ENCODE measurements around the gene RAD9A. TPM values are rescaled to one million over a fixed set of nuclear protein-coding genes. Genes with fewer than 3 reads are reported as not detected.

The RAD9A gene
- total and polyA plus RNA-seq, 9 of the 15 experiments (the other 6 are each of a cell fraction or from before 2014, with no cell fraction given), result 1.4 to 41.2 (median 16.1) TPM

DNA sequence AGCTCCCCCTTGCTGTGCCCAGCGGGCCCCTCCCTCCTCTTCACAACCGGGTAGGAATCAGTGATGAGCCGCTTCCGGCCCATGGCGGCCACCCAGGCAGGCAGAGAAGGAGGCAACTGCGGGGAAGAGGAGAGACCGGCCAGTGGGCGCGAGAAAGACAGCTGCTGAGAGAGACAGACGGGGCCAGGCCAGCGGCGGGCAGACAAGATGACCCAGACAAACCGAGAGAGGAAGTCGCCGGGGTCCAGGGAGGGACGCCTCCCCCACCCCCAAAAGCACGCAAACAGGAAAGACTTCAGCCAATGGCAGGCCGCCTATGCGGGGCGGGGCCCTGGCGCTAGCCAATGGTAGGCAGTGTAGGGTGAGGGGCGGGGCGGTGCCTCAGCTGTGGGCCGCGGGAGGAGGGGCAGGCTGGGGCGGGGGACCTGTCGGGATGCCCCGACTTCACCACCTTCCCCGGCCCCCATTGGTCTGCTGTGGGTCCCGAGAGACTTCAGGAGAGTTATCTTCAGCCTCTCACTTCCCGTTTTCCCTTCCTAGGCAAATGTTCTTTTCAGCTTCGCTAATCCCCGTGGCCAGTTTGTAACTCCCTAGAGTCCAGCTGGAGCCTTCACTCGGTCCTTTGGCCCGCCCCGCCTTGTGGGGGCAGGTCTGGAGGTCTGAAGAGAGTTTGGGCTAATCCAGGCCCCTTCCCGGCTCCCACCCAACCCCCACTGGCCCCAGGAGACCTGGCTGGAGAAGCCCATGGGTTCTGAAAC, 38.3 kb upstream of the RAD9A start, which contains the start of gene POLD4 (continued):
- TF ChIP-seq SIN3A (IDR thresholded peaks at IDR 0.05; ENCODE audit: borderline replicate concordance in 2 of 2, control insufficient read depth in 1 of 2, low read depth in 2 of 2, low read length in 2 of 2) (peak in 1 of 2 experiments; percentile 57; a peak in 1 of 4 replicates), ZNF668 (CRISPR knock-in tag; IDR thresholded peaks at IDR 0.05) (no peak), ZNF696 (CRISPR knock-in tag; conservative IDR thresholded peaks at IDR 0.05) (no peak), MBD2 (IDR thresholded peaks at IDR 0.05; ENCODE audit: borderline replicate concordance, low read depth) (peak; percentile 92; the same call in 1 of the 2 replicates), FOXJ2 (tag; IDR thresholded peaks at IDR 0.05) (no peak), ZNF644 (tag; IDR thresholded peaks at IDR 0.05; ENCODE audit: low read depth) (0 out of 2 replicates have a peak, but pooled peaks have one; percentile 17), CBFB (CRISPR knock-in tag; IDR thresholded peaks at IDR 0.05) (no peak), NCOR1 (IDR thresholded peaks at IDR 0.05) (peak; percentile 58; the same call in 1 of the 2 replicates), ZBTB17 (CRISPR knock-in tag; IDR thresholded peaks at IDR 0.05) (no peak), TAF15 (IDR thresholded peaks at IDR 0.05; ENCODE audit: low read depth, low read length) (no peak), POLR2AphosphoS2 (IDR thresholded peaks at IDR 0.05; ENCODE audit: low read length) (no peak), ARID2 (IDR thresholded peaks at IDR 0.05) (no peak)
- TF ChIP-seq, protein P1, sequence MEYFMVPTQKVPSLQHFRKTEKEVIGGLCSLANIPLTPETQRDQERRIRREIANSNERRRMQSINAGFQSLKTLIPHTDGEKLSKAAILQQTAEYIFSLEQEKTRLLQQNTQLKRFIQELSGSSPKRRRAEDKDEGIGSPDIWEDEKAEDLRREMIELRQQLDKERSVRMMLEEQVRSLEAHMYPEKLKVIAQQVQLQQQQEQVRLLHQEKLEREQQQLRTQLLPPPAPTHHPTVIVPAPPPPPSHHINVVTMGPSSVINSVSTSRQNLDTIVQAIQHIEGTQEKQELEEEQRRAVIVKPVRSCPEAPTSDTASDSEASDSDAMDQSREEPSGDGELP (CRISPR knock-in tag; IDR thresholded peaks at IDR 0.05; ENCODE audit: borderline replicate concordance), result peak; percentile 98
- TF ChIP-seq, protein P2, sequence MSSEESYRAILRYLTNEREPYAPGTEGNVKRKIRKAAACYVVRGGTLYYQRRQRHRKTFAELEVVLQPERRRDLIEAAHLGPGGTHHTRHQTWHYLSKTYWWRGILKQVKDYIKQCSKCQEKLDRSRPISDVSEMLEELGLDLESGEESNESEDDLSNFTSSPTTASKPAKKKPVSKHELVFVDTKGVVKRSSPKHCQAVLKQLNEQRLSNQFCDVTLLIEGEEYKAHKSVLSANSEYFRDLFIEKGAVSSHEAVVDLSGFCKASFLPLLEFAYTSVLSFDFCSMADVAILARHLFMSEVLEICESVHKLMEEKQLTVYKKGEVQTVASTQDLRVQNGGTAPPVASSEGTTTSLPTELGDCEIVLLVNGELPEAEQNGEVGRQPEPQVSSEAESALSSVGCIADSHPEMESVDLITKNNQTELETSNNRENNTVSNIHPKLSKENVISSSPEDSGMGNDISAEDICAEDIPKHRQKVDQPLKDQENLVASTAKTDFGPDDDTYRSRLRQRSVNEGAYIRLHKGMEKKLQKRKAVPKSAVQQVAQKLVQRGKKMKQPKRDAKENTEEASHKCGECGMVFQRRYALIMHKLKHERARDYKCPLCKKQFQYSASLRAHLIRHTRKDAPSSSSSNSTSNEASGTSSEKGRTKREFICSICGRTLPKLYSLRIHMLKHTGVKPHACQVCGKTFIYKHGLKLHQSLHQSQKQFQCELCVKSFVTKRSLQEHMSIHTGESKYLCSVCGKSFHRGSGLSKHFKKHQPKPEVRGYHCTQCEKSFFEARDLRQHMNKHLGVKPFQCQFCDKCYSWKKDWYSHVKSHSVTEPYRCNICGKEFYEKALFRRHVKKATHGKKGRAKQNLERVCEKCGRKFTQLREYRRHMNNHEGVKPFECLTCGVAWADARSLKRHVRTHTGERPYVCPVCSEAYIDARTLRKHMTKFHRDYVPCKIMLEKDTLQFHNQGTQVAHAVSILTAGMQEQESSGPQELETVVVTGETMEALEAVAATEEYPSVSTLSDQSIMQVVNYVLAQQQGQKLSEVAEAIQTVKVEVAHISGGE (CRISPR knock-in tag; IDR thresholded peaks at IDR 0.05), result 0 out of 6 replicates have a peak, but pooled peaks of 2 of the 3 experiments have one; percentile 34 to 46
- TF ChIP-seq, protein P3, sequence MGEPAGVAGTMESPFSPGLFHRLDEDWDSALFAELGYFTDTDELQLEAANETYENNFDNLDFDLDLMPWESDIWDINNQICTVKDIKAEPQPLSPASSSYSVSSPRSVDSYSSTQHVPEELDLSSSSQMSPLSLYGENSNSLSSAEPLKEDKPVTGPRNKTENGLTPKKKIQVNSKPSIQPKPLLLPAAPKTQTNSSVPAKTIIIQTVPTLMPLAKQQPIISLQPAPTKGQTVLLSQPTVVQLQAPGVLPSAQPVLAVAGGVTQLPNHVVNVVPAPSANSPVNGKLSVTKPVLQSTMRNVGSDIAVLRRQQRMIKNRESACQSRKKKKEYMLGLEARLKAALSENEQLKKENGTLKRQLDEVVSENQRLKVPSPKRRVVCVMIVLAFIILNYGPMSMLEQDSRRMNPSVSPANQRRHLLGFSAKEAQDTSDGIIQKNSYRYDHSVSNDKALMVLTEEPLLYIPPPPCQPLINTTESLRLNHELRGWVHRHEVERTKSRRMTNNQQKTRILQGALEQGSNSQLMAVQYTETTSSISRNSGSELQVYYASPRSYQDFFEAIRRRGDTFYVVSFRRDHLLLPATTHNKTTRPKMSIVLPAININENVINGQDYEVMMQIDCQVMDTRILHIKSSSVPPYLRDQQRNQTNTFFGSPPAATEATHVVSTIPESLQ (CRISPR knock-in tag; IDR thresholded peaks at IDR 0.05), result no peak
- TF ChIP-seq, protein P4, sequence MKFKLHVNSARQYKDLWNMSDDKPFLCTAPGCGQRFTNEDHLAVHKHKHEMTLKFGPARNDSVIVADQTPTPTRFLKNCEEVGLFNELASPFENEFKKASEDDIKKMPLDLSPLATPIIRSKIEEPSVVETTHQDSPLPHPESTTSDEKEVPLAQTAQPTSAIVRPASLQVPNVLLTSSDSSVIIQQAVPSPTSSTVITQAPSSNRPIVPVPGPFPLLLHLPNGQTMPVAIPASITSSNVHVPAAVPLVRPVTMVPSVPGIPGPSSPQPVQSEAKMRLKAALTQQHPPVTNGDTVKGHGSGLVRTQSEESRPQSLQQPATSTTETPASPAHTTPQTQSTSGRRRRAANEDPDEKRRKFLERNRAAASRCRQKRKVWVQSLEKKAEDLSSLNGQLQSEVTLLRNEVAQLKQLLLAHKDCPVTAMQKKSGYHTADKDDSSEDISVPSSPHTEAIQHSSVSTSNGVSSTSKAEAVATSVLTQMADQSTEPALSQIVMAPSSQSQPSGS (CRISPR knock-in tag; IDR thresholded peaks at IDR 0.05), result no peak
- TF ChIP-seq, protein P5, sequence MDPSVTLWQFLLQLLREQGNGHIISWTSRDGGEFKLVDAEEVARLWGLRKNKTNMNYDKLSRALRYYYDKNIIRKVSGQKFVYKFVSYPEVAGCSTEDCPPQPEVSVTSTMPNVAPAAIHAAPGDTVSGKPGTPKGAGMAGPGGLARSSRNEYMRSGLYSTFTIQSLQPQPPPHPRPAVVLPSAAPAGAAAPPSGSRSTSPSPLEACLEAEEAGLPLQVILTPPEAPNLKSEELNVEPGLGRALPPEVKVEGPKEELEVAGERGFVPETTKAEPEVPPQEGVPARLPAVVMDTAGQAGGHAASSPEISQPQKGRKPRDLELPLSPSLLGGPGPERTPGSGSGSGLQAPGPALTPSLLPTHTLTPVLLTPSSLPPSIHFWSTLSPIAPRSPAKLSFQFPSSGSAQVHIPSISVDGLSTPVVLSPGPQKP (CRISPR knock-in tag; IDR thresholded peaks at IDR 0.05), result no peak
